Left ventricle myocardium inferior (tissue), 1 donor: Measurements from ENCODE around the gene TIMM21. TPM values are rescaled to one million over a fixed set of nuclear protein-coding genes. Genes with fewer than 3 reads are reported as not detected.
A peak's percentile ranks its signal among the peaks of the same experiment; 100 is the strongest.

Experiments used
- DNase-seq: peaks from one replicate; pipeline ENCODE4 v3.0.0-alpha.2; 2020
- H3K27ac ChIP-seq: fragments of 200-600 bp; replicated peaks from 2 replicates; pipeline ENCODE4 v1.8.0; 2021
- H3K27me3 ChIP-seq: fragments of 200-600 bp; 2 replicates; pipeline ENCODE4 v1.8.0; 2021; ENCODE audit warnings: low read depth
- H3K36me3 ChIP-seq: fragments of 200-600 bp; 2 replicates; pipeline ENCODE4 v1.8.0; 2021
- H3K4me1 ChIP-seq: fragments of 200-600 bp; 2 replicates; pipeline ENCODE4 v1.8.0; 2021
- H3K4me3 ChIP-seq: fragments of 200-600 bp; 2 replicates; pipeline ENCODE4 v1.8.0; 2021; ENCODE audit warnings: mild to moderate bottlenecking, moderate library complexity
- H3K9me3 ChIP-seq: fragments of 200-600 bp; replicated peaks from 2 replicates; pipeline ENCODE4 v1.8.0; 2021
- CTCF ChIP-seq: fragments of 200-600 bp; IDR thresholded peaks from 2 replicates; pipeline ENCODE4 v1.8.0; 2021; ENCODE audit warnings: antibody characterized with exemption, mild to moderate bottlenecking, borderline replicate concordance
- intact Hi-C: fragments of 100-400 bp; cut with micrococcal nuclease; formaldehyde crosslinking; loops from one replicate; pipeline ENCODE4 v1.11.0; 2022
- total RNA-seq: library from RNA; stranded (reverse); fragmentation: NEBNext Ultra II Directional; extraction: Animal tissue kit (Norgen Biotek cat#: 25700); gene quantifications from one replicate; pipeline ENCODE4 v1.2.1, GENCODE V29; 2021
- donor health status: DM: no; HTN: yes; CAD: no; lungs with severe emphysema.

Gene TIMM21
- total RNA-seq, 1 donor from 2014 or later = 172 TPM

- no peak for TF ChIP-seq CTCF
- H3K9me3 ChIP-seq = no peaks in the 10 kb centered on the region
- no peak overlapping the region for H3K4me3 ChIP-seq
- DNase-seq = no peak
- H3K27ac ChIP-seq = peak overlapping the region; percentile 82
- H3K27me3 ChIP-seq = no peaks in the 10 kb centered on the region
- intact Hi-C loops = no loop called here
- peaks cover 73% of the 10 kb centered on the region for H3K4me1 ChIP-seq
- H3K36me3 ChIP-seq = peaks cover 52% of the 10 kb centered on the region
Observed at GRCh38 chr18:74153377-74153776, 5.1 kb downstream of the TIMM21 start.

- no peak for DNase-seq
- no peaks in the 10 kb centered on the region for H3K27me3 ChIP-seq
- intact Hi-C loops = no loop called here
- no peak overlapping the region for H3K4me3 ChIP-seq
- H3K9me3 ChIP-seq = no peaks in the 10 kb centered on the region
- no peak for TF ChIP-seq CTCF
- peaks cover 69% of the 10 kb centered on the region for H3K4me1 ChIP-seq
- peaks cover 56% of the 10 kb centered on the region for H3K36me3 ChIP-seq
- H3K27ac ChIP-seq = no peak overlapping the region
Observed at GRCh38 chr18:74153793-74154192, 5.5 kb downstream of the TIMM21 start.

GRCh38 chr18:74154716-74155115 lies 6.4 kb downstream of the TIMM21 start:
- Histone ChIP-seq H3K36me3 (peaks cover 66% of the 10 kb centered on the region), H3K27ac (no peak overlapping the region), H3K27me3 (no peaks in the 10 kb centered on the region), H3K4me1 (peaks cover 60% of the 10 kb centered on the region), H3K4me3 (no peak overlapping the region), H3K9me3 (no peaks in the 10 kb centered on the region)
- intact Hi-C loops = no loop called here
- no peak for DNase-seq
- TF ChIP-seq CTCF = no peak

GRCh38 chr18:74155276-74155675 lies 7.0 kb downstream of the TIMM21 start:
- no peaks in the 10 kb centered on the region for H3K9me3 ChIP-seq
- H3K4me3 ChIP-seq = no peak overlapping the region
- peaks cover 71% of the 10 kb centered on the region for H3K36me3 ChIP-seq
- H3K27ac ChIP-seq = no peak overlapping the region
- intact Hi-C loops = no loop called here
- TF ChIP-seq CTCF = no peak
- no peaks in the 10 kb centered on the region for H3K27me3 ChIP-seq
- H3K4me1 ChIP-seq = peaks cover 54% of the 10 kb centered on the region
- no peak for DNase-seq

- Histone ChIP-seq H3K27me3 (no peaks in the 10 kb centered on the region), H3K4me1 (no peaks in the 10 kb centered on the region), H3K4me3 (no peak overlapping the region), H3K9me3 (no peaks in the 10 kb centered on the region), H3K36me3 (peaks cover 39% of the 10 kb centered on the region), H3K27ac (no peak overlapping the region)
- no peak for TF ChIP-seq CTCF
- DNase-seq = no peak
- intact Hi-C loops = no loop called here
Observed at GRCh38 chr18:74163019-74163660, 14.8 kb downstream of the TIMM21 start.
